SU-DHL-6 (cell line): ENCODE data around the gene EIF1.
"Not testable (repeated sequence)": the region's sequence is repeated elsewhere in the genome, so short reads cannot be mapped to it uniquely, and the experiment has no call there.

Experiments
- H2AFZ ChIP-seq: fragments of 200-600 bp; sonication (generic); 2 replicates; pipeline ENCODE4 v1.6.1; 2014; ENCODE audit warnings: low read depth, mild to moderate bottlenecking, moderate library complexity, mixed read lengths, antibody characterized with exemption, low read length; ENCODE audit not compliant: severe bottlenecking
- H3F3A ChIP-seq: fragments of 200-600 bp; shearing (Covaris generic); 2 replicates; pipeline ENCODE4 v1.6.0; 2016; ENCODE audit warnings: antibody characterized with exemption, mild to moderate bottlenecking; ENCODE audit not compliant: insufficient read depth
- H3K27ac ChIP-seq: fragments of 200-600 bp; sonication (generic); 2 replicates; pipeline ENCODE4 v1.5.1; 2016; ENCODE audit warnings: low read depth, mild to moderate bottlenecking, low read length, moderate library complexity, mixed read lengths
- H3K27me3 ChIP-seq: fragments of 200-600 bp; sonication (generic), shearing (Covaris generic); 2 replicates; pipeline ENCODE4 v1.6.0; 2014; ENCODE audit warnings: mild to moderate bottlenecking, low read length
- H3K36me3 ChIP-seq: fragments of 200-600 bp; sonication (generic); 2 replicates; pipeline ENCODE4 v1.6.1; 2014; ENCODE audit warnings: mild to moderate bottlenecking, low read length, mixed read lengths
- H3K4me2 ChIP-seq: fragments of 300-600, 200-600 bp; shearing (Covaris generic), sonication (generic); 2 replicates; pipeline ENCODE4 v1.6.0; 2014; ENCODE audit warnings: low read length, low read depth, mild to moderate bottlenecking; ENCODE audit not compliant: poor library complexity, severe bottlenecking
- H3K4me3 ChIP-seq: fragments of 200-600 bp; sonication (generic); 2 replicates; pipeline ENCODE4 v1.5.1; 2014; ENCODE audit warnings: antibody characterized with exemption, low read length, mild to moderate bottlenecking, mixed read lengths; ENCODE audit not compliant: insufficient read depth, poor library complexity, severe bottlenecking
- H3K79me2 ChIP-seq: fragments of 200-600 bp; sonication (generic); 2 replicates; pipeline ENCODE4 v1.6.1; 2014; ENCODE audit warnings: mild to moderate bottlenecking, low read length, moderate library complexity; ENCODE audit not compliant: insufficient read depth
- H3K9ac ChIP-seq: fragments of 200-600 bp; sonication (generic); 2 replicates; pipeline ENCODE4 v1.7.0; 2014; ENCODE audit warnings: mild to moderate bottlenecking, low read length
- H3K9me2 ChIP-seq: fragments of 200-600 bp; sonication (generic); replicated peaks from 2 replicates; pipeline ENCODE4 v1.6.1; 2014; ENCODE audit warnings: low read length; ENCODE audit not compliant: insufficient read depth
- H3K9me3 ChIP-seq: fragments of 200-600 bp; sonication (generic); 2 replicates; pipeline ENCODE4 v1.6.1; 2014; ENCODE audit warnings: low read length, mixed read lengths; ENCODE audit not compliant: insufficient read depth
- H4K20me1 ChIP-seq: fragments of 200-600 bp; sonication (generic); 2 replicates; pipeline ENCODE4 v1.6.1; 2014; ENCODE audit warnings: low read depth, mild to moderate bottlenecking, antibody characterized with exemption, low read length, moderate library complexity, mixed read lengths
- CTCF ChIP-seq: fragments of 200-600 bp; sonication (generic); IDR thresholded peaks from one replicate; pipeline ENCODE4 v1.5.1; 2017; ENCODE audit warnings: antibody characterized with exemption, mild to moderate bottlenecking, low read length, moderate library complexity; ENCODE audit not compliant: insufficient read depth, poor library complexity, severe bottlenecking
- EZH2phosphoT487 ChIP-seq: fragments of 200-600 bp; sonication (generic), shearing (Covaris generic); conservative IDR thresholded peaks from 2 replicates; pipeline ENCODE4 v1.6.1; 2018; ENCODE audit warnings: mild to moderate bottlenecking, antibody characterized with exemption, low read length, moderate library complexity, mixed read lengths

The EIF1 gene

GRCh38 chr17:41683441-41684007, 5.2 kb upstream of the EIF1 start:
- Histone ChIP-seq H3K36me3 (no peaks in the 10 kb centered on the region), H3K4me2 (no peak overlapping the region), H3K9me2 (no peaks in the 10 kb centered on the region), H3K79me2 (no peaks in the 10 kb centered on the region), H2AFZ (no peak overlapping the region), H3F3A (0 out of 2 replicates have a peak, but pooled peaks cover 5% of the 10 kb centered on the region), H4K20me1 (no peaks in the 10 kb centered on the region), H3K27me3 (no peaks in the 10 kb centered on the region), H3K9me3 (peaks cover 4% of the 10 kb centered on the region; the same call in 1 of the 2 replicates), H3K4me3 (no peak overlapping the region), H3K9ac (no peak overlapping the region), H3K27ac (no peak overlapping the region)
- no peak for TF ChIP-seq EZH2phosphoT487

- no peak overlapping the region for H3K4me2 ChIP-seq
- H3K27ac ChIP-seq: no peak overlapping the region
- no peaks in the 10 kb centered on the region for H3K9me3 ChIP-seq
- no peaks in the 10 kb centered on the region for H3K27me3 ChIP-seq
- no peaks in the 10 kb centered on the region for H3K36me3 ChIP-seq
- 0 out of 2 replicates have a peak, but pooled peaks cover 5% of the 10 kb centered on the region for H3F3A ChIP-seq
- H4K20me1 ChIP-seq: no peaks in the 10 kb centered on the region
- no peaks in the 10 kb centered on the region for H3K79me2 ChIP-seq
- TF ChIP-seq EZH2phosphoT487 (no peak), CTCF (no peak)
- H3K4me3 ChIP-seq: no peak overlapping the region
- H2AFZ ChIP-seq: no peak overlapping the region
- H3K9ac ChIP-seq: no peak overlapping the region
- H3K9me2 ChIP-seq: no peaks in the 10 kb centered on the region
Measured at GRCh38 chr17:41684035-41684434, 4.7 kb upstream of the EIF1 start.

GRCh38 chr17:41685753-41686152, 2.9 kb upstream of the EIF1 start:
- not testable (repeated sequence) for H2AFZ ChIP-seq, H3K27ac ChIP-seq, H3K27me3 ChIP-seq, H3K9me2 ChIP-seq, H3K9ac ChIP-seq, H3K4me3 ChIP-seq, H3K4me2 ChIP-seq, H3K9me3 ChIP-seq
- Histone ChIP-seq H3K36me3 (peaks cover 14% of the 10 kb centered on the region), H3F3A (peaks cover 19% of the 10 kb centered on the region), H4K20me1 (peaks cover 14% of the 10 kb centered on the region), H3K79me2 (peaks cover 12% of the 10 kb centered on the region)

GRCh38 chr17:41686281-41686680, 2.4 kb upstream of the EIF1 start:
- H3K4me2 ChIP-seq: no peak overlapping the region
- no peak overlapping the region for H3K27ac ChIP-seq
- no peak overlapping the region for H2AFZ ChIP-seq
- peaks cover 19% of the 10 kb centered on the region for H3K36me3 ChIP-seq
- no peak overlapping the region for H3K9ac ChIP-seq
- H3K9me3 ChIP-seq: no peaks in the 10 kb centered on the region
- H4K20me1 ChIP-seq: peaks cover 19% of the 10 kb centered on the region
- no peaks in the 10 kb centered on the region for H3K27me3 ChIP-seq
- TF ChIP-seq EZH2phosphoT487: no peak
- no peak for TF ChIP-seq CTCF
- no peak overlapping the region for H3K4me3 ChIP-seq
- H3F3A ChIP-seq: peaks cover 24% of the 10 kb centered on the region
- peaks cover 17% of the 10 kb centered on the region for H3K79me2 ChIP-seq
- H3K9me2 ChIP-seq: no peaks in the 10 kb centered on the region
